NCI-H1436 (cell line): ENCODE data around the gene FBXO3.
"Not testable (repeated sequence)": the region's sequence is repeated elsewhere in the genome, so short reads cannot be mapped to it uniquely, and the experiment has no call there.

Experiments used
- DNase-seq: peaks from one replicate; lab custom pipeline; 2025; lab: John Stamatoyannopoulos, UW

The FBXO3 gene

DNA sequence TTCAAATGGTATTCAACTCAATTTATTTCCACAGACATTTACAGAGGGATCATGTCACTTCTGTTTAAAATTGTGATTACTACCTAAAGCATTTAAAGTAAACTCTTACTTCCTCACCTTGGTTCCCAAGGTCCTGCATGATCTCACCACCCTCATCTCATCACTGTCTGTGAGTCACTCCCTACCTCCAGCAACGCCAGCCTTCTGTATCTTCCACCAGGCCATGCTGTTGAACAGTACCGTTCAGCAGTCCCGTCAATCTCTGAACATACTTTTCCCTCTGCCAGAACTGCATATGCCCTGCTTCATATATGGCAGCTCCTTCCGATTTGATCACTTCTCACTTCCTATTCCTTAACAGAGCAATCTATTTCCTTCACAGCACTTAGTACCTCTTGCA lies 2.0 kb downstream of the FBXO3 start:
- no peak for DNase-seq

DNA sequence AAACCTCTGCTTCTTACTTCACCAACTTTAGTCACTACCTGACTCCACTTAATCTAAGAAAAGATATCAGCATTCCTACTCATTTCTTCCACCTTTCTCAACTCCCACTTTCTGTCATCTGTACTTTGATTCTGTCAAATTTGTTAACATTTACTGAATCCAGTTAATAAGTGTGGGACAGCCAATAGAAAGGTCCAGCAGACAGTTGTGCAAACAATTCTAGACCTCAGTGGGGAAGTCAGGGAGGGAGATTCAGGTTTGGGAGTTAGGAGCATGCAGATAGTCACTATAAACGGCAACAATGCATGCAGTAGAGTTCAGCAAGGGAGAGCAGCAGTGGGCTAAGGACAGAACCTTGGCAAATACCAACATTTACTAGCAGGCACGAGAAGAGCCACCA lies 4.1 kb downstream of the FBXO3 start:
- no peak for DNase-seq

DNA sequence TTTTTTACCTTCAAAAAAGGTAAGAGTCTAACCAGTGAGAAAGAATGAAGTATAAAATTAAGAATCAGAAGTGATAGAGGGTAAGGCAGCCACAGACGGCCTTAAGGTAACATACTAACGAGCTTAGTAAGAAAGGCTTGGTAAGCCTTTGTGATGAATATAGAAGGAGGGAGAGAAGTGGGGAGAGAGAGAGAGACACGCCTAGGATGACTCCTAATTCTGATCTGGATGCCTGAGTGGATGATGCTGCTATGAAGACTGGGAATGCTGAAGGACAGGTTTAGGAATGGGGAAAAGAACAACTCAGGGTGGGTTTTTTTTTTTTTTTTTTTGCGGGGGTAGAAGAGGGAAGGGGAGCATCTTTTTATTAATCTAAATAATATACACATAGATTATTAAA lies 4.8 kb downstream of the FBXO3 start:
- DNase-seq = no peak

DNA sequence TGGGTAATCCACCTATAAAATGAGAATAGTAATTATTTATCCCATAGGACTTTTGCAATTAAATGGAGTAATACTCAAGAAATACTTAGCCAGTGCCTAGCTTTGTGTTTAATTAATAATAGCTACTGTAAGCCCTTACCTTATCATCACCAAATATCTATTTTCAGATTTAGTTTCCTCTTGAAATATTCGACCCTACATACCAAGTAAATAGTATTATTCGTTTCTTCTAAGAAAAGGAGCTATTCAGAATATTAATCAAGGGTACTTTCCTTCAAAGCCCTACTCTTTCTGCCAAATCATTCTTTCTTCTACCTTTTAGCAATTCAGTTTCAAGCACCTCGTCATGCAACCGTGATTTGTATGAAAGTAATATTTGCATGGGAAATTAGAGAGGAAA lies 6.7 kb downstream of the FBXO3 start:
- no peak for DNase-seq

DNA sequence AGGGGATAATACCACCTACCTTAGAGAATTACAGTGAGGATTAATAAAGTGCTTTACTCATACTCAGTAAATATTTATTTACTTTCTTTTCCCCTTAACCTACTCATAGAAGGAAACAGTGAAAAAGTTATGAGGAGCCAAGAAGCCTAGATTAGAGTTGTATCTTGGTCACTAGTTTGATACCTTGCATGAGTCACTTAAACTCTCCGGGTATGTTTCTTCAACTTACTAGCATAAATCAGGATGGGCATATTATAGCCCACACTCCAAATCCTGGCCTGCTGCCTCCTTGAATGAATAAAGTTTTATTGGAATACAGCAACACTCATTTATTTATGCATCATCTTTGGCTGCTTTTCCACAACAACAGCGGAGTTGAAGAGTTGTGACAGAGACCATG lies 8.2 kb downstream of the FBXO3 start:
- no peak for DNase-seq

DNA sequence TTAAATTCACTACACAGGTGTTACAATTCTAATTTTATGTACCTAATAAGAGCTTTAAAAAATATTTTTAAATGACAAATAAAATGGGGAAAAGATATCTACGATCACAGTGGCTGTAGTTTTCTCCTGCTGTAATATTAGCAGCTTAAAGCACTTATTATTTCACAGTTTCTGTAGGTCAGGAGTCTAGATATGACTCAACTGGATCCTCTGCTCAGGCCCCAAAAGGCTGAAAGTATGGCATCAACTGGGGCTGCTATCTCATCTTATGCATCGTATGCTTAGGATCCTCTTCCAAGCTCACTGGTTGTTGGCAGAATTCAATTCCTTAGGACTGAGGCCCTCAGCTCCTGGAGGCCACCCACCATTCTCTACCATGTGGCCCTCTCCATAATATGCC lies 12.8 kb downstream of the FBXO3 start:
- no peak for DNase-seq

DNA sequence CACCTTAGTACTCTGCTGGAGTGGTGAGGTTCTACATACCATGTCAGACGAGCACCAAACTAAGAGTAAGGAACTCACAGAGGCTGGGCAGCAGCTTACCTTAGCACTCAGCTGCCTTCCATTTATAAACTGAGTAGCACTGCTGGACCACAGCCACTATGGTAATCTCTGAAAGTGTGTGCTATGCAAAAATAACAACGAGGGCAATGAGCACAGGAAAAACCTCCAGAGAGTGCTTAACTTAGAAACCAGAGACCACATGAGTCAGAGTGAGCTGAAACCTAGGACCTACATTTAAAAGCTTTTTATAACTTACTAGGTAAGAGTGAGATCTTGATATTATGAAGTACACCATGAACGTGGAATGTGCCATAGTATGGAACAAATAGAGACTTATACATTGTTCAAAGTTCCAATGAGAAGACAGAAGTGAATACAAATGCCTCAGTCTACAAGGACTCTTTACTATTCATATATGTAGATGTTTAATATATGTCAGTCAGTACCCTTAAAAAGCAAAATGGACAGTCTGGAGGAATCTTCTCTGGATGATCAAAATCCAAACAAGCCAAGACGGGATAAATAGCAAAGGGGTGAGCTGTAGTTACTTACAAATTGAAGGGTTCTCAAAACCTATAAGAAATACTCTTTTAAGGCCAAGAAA lies 20.9 kb downstream of the FBXO3 start:
- no peak for DNase-seq

DNA sequence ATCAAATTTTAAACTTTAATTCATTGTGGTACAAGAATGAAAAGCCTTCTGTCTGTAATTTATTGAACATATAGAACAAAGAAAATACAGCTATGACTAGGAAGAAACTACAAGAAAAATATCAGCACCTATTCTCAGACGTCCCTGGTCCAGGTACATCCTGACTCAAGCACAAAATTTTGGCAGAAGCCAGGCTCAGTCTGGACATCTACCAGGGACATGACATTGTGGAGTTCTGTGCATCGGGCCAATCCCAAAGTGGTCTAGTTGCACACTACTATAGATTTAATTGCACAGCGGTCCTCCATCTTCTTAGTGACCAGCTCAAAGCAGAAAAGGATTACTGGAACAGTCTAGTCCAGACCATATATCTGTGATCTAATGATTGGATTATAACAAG lies 22.4 kb downstream of the FBXO3 start:
- no peak for DNase-seq

DNA sequence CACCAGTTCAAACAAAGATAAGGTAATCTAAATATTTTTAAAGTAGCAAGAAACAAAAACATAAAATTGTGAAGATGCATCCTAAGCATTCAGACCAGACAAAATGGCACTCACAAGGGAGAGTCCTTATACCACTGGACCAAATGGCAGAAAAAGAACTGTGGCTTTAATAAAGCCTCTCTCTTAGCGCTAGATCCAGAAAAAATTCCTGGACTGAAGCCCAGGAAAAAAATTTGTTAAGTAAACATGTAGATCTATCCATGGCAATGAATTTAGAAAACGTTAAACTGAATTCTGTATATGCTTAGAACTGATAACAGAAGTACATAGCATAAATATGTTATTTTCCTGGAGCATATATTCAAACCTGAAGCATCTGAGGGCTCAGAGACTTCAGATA lies 26.3 kb downstream of the FBXO3 start:
- DNase-seq = no peak

DNA sequence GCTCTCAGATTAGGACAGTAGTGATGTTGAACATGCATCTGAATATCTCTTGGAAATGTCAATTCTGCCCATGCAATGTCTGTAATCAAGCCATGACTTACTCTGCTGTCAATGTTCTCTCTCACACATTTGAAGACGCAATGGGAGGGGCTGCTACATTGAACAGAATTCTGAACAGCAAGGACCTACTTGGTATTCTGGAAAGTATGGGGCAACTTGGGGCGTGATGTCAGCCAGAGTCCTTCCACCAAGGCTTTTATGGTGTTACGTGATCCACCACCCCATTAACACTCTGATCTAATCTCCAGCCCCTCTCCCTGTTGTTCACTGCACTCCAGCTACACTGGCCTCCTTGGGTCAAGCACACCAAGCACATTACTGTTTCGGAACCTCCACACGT lies 31.0 kb downstream of the FBXO3 start:
- DNase-seq = no peak

DNA sequence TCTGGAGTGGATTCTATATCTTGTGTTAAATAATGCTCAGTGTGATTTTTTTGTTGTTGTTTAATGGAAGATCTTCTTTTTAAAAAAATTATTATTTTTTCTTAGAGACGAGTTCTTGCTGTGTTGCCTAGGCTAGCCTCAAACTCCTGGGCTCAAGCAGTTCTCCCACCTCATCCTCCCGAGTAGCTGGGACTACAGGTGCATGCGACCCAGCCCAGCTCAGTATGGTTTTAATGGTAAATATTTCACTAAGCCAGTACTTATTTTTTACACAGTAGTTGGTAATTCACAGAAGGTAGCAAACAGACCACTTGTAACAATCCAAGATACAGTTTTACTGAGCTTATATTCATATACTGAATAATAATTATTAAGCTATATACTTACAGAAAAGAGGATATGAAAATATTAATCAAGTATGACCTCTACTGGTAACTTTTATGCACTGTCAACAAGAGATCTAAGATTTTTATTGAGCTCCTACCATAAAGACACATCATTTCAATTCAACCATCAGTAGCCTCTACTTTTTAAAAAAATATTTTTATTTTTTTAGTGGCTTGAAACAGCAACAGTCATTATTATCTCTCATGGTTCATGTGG lies 32.0 kb downstream of the FBXO3 start:
- no peak for DNase-seq

DNA sequence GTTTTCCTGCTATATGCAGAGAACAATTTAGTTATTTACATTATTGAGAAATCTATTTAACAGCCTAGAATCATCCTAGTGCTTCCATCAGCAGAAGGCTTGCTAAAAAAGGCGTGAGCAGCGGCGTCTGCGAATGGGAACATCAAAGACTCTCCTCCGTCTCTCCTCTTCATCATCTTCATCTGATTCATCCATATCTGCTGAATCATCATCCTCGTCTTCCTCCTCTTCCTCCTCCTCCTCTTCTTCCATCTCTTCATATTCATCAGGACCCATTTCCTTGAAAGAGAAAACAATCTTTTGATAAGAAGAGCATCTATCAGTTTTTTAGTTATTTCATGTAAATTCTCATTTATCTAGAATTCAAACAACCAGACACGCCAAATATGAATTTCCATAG lies 32.5 kb downstream of the FBXO3 start:
- DNase-seq = no peak

DNA sequence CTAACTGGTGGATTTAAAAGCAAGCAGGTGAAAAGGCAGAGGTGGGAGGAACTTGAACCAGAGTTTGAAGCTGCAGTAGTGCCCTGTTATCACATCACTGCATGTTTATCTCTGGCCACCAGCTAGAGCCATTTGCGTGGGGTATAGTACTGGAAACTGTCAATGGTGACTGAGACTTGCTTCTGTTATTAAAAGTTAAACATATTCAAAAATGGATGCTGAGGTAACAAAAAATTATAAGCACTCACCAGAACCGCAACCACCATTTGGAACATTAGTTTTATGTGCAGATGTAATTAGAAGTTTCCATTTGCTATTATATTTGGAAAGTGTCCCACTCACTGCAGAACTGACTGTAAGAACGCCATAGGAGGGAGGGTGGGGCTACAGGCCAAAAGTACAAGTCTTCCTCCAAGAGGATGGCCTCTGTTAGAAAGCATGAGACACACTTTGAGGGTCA lies 36.9 kb downstream of the FBXO3 start:
- DNase-seq = no peak

DNA sequence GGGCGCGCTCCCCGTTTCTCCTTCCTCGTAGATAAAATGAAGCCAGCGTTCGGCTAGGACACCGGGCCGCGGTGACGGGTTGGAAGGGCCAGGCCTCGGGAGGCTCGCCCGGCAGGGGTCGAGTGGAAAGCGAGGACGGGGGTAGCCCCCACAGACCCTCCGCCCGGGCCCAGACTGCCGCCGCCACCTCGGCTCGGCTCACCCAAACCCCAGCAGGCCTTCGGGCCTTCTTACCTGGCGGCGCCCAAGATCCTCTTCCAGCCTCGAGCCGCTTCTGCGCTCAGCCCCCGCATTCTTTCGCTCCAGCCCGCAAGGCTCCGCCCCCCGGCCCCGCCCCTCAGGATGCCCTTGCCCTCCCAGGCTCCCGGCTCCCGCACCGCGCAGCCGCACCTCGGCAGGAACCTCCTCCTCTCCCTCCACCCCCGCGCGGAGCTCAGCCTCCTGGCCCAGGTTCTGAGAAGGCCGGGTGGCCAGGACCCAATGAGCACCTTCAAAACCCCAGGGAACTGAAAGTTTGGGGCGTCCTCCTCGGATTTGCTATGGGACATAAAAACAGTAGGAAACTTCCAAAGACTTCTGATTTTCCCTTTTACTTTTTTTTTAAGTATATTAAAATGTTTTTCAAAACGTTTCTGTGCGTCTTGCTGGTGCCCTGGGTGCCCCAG lies 38.0 kb downstream of the FBXO3 start, which contains the start of gene CD59:
Gene CD59, minus strand, starts transcription at position 276 of the 665 bp plus-strand sequence. CDS start 13,978 bp downstream, outside the sequence.
- DNase-seq = peak; percentile 88

DNA sequence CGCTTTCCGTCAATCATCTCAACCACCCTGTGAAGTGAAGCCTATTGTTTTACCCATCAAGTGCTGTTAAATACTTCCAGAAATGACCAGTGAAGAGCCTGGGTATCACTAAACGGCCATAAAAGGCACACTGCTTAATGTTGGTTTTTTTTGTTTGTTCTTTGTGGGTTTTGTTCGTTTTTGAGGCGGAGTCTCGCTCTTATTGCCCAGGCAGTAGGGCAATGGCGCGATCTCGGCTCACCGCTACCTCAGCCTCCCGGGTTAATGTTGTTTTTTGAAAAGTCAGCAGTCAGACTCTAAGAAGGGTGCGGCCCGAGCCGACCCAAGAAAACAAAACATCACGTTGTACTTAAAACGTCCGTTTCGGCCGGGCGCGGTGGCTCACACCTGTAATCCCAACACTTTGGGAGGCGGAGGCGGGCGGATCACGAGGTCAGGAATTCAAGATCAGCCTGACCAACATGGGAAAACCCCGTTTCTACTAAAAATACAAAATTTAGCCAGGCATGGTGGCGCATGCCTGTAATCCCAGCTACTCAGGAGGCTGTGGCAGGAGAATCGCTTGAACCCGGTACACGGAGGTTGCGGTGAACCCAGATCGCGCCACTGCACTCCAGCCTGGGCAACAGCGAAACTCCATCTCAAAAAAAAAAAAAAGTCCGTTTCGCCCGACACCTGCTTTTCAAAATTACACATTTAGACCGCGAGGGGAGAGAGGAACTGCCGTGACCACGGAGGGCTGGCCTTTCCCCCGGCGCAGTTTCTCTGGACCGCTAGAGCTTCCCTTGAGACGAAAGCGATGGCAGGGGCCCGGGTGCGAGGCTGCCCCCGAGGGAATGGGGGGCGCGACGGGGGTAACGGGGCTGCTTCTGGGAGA lies 38.8 kb downstream of the FBXO3 start:
- DNase-seq = no peak

DNA sequence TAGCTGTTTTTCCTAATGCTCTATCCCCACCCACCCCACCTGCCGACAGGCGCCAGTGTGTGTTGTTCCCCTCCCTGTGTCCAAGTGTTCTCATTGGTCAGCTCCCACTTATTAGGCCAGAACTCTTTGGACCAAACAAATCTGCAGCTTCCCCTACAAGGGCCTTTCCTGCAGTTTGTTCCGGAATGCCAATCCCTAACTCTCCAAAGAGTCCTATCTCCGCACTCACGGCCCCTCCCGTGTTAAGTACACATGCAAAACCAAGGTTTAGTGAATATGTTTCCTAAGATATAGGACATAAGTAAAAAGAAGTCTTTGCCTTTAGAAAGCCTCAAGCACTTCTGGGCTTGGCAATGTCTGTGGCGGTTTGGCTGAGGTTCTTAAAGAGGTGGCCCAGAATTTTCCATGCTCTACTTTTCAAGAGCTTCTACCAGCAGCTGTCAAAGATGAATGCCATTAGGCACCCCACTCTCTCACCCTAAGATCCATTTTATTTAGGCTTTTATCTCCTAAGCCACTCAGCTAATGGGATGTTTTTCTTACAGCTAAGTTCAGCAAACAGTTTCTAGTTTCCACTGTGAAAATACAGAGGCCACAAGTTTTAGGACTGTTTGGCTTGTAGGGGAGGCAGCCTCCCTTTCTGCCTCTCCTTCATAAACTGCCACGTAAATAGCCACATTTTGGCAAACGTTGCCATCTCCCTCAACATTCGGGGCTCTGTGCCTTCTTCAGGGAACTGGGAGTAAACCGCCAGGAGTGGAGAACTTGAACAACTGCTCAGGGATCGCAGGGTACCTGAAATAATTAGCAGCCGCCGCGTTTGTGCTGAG lies 39.7 kb downstream of the FBXO3 start:
- no peak for DNase-seq

DNA sequence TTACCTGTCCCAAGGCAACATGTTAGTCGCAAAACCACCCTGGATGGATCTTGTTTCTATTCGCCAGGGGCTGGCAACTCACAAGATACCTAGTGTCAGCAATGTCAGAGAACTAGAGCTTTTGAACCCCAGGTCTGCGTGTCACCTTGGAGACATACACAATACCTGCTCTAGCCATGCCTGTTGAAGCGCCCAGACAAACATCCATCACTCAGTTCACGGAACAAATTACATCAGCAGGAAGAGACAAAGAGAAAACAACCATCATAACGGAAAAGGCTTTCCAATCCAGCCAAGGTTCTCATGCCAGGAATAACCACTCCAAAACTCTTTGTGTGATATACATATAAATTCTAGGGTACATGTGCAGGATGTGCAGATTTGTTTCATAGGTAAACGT lies 40.3 kb downstream of the FBXO3 start:
- DNase-seq = no peak

DNA sequence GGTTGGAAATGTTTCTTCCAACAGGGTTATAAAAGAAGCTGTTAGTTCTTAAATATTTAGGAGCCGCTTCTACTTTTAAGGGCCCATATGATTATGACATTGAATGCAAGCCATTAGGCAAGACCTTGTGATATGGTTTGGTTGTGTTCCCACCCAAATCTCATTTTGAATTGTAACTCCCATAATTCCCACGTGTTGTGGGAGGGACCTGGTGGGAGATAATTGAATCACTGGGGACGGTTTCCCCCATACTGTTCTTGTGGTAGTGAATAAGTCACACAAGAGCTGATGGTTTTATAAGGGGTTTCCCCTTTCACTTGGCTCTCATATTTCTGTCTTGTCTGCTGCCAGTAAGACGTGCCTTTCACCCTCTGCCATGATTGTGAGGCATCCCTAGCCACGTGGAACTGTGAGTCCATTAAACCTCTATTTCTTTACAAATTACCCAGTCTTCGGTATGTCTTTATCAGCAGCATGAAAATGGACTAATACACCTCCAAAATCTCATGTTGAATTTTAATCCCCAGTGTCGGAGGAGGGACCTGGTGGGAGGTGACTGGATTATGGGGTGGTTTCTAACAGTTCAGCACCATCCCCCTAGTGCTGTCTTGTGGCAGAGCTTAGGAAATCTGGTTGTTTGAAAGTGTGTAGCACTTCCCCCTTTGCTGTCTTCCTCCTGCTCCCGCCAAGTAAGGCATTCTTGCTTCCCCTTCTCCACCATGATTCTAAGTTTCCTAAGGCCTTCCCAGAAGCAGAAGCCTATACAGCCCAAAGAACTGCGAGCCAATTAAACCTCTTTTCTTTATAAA lies 42.4 kb downstream of the FBXO3 start:
- no peak for DNase-seq

DNA sequence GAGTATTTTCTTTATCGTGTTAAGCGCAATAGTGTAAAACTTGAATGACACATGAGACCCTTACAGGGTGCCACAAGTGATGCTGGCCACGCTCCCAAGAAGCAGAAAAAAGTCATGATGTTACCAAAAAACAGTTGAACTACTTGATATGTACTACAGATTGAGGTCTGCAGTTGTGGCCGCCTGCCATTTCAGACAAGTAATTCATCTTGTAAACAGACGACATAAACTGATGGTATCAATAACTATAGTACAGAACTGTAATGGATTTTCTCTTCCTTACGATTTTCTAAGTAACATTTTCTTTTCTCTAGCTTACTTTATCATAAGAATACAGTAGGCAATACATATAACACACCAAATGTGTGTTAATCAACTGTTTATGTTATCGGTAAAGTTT lies 43.6 kb downstream of the FBXO3 start:
- DNase-seq = no peak

DNA sequence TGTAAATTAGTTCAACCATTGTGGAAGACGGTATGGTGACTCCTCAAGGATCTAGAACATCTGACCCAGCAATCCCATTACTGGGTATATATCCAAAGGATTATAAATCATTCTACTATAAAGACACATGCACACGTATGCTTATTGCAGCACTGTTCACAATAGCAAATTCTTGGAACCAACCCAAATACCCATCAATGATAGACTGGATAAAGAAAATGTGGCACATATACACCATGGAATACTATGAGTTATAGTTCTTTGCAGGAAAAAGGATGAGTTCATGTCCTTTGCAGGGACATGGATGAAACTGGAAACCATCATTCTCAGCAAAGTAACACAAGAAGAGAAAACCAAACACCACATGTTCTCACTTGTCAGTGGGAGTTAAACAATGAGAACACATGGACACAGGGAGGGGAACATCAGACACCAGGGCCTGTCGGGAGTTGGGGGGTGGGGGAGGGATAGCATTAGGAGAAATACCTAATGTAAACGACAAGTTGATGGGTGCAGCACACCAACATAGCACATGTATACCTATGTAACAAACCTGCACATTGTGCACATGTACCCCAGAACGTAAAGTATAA lies 45.2 kb downstream of the FBXO3 start:
- DNase-seq = not testable (repeated sequence)
